GM11168 (cell line): Measurements from ENCODE around the gene OSBPL6.

ENCODE experiments used
- in situ Hi-C: fragments of 300-500 bp; cut with MboI; formaldehyde crosslinking; loops from one replicate; pipeline ENCODE4 v1.12.0; 2022; ENCODE audit warnings: low sequenced_read_pairs; ENCODE audit not compliant: unreplicated experiment

The OSBPL6 gene

GRCh38 chr2:178233428-178233827, 39.1 kb downstream of the OSBPL6 start:
- in situ Hi-C loops = loop anchor here (5.0 kb wide), 1 partner anchor 106 kb away; no protein-coding TSS in a partner anchor

- in situ Hi-C loops = loop anchor here (5.0 kb wide), 1 partner anchor 107 kb away; no protein-coding TSS in a partner anchor
Observed at GRCh38 chr2:178234648-178235047, 40.3 kb downstream of the OSBPL6 start.

- in situ Hi-C loops = no loop called here
Observed at GRCh38 chr2:178237488-178238153, 43.3 kb downstream of the OSBPL6 start.

GRCh38 chr2:178238154-178238521, 43.8 kb downstream of the OSBPL6 start:
- in situ Hi-C loops = no loop called here

- in situ Hi-C loops = no loop called here
Observed at GRCh38 chr2:178238750-178239149, 44.4 kb downstream of the OSBPL6 start.

GRCh38 chr2:178241844-178242551, 47.7 kb downstream of the OSBPL6 start:
- in situ Hi-C loops = no loop called here

GRCh38 chr2:178242552-178242883, 48.2 kb downstream of the OSBPL6 start:
- in situ Hi-C loops = no loop called here

- in situ Hi-C loops = no loop called here
Observed at GRCh38 chr2:178243961-178244360, 49.6 kb downstream of the OSBPL6 start.

- in situ Hi-C loops = no loop called here
Observed at GRCh38 chr2:178244777-178245176, 50.5 kb downstream of the OSBPL6 start.

GRCh38 chr2:178246696-178247095, 52.4 kb downstream of the OSBPL6 start:
- in situ Hi-C loops = no loop called here

- in situ Hi-C loops = no loop called here
Observed at GRCh38 chr2:178247250-178247649, 52.9 kb downstream of the OSBPL6 start.

GRCh38 chr2:178250429-178250828, 56.1 kb downstream of the OSBPL6 start:
- in situ Hi-C loops = no loop called here

- in situ Hi-C loops = no loop called here
Observed at GRCh38 chr2:178251151-178251955, 57.0 kb downstream of the OSBPL6 start.

GRCh38 chr2:178256382-178257042, 62.2 kb downstream of the OSBPL6 start:
- in situ Hi-C loops = no loop called here

GRCh38 chr2:178257127-178257526, 62.8 kb downstream of the OSBPL6 start:
- in situ Hi-C loops = no loop called here

GRCh38 chr2:178258916-178259315, 64.6 kb downstream of the OSBPL6 start:
- in situ Hi-C loops = no loop called here

- in situ Hi-C loops = no loop called here
Observed at GRCh38 chr2:178263159-178263860, 69.0 kb downstream of the OSBPL6 start.

GRCh38 chr2:178264211-178264610, 69.9 kb downstream of the OSBPL6 start:
- in situ Hi-C loops = no loop called here

GRCh38 chr2:178265851-178266250, 71.5 kb downstream of the OSBPL6 start:
- in situ Hi-C loops = no loop called here

GRCh38 chr2:178266445-178266844, 72.1 kb downstream of the OSBPL6 start:
- in situ Hi-C loops = no loop called here
